Choroid plexus epithelial cell (primary cell): Measurements from ENCODE around the gene AP1M1.

Experiments used
- DNase-seq: peaks from one replicate; pipeline ENCODE4 v3.0.0-alpha.2; 2010; ENCODE audit warnings: low read depth
- H3K4me3 ChIP-seq: 2 replicates; pipeline ENCODE4 v1.5.1; 2011; ENCODE audit warnings: low read depth, mild to moderate bottlenecking, control low read depth, low read length, moderate library complexity
- CTCF ChIP-seq: conservative IDR thresholded peaks from 2 replicates; pipeline ENCODE4 v1.5.1; 2011; ENCODE audit warnings: low read depth, mild to moderate bottlenecking, control low read depth, inconsistent platforms, low read length, moderate library complexity

The AP1M1 gene

GRCh38 chr19:16226184-16226591 is 28.5 kb downstream of the AP1M1 start:
- no peak for TF ChIP-seq CTCF
- DNase-seq: no peak
- H3K4me3 ChIP-seq: no peak overlapping the region

GRCh38 chr19:16226878-16227836 is 29.4 kb downstream of the AP1M1 start:
- no peak for DNase-seq
- no peak for TF ChIP-seq CTCF
- no peak overlapping the region for H3K4me3 ChIP-seq

- no peak overlapping the region for H3K4me3 ChIP-seq
- no peak for DNase-seq
- no peak for TF ChIP-seq CTCF
Measured at GRCh38 chr19:16227837-16228636, 30.3 kb downstream of the AP1M1 start.

GRCh38 chr19:16228637-16229321 is 31.1 kb downstream of the AP1M1 start:
- no peak overlapping the region for H3K4me3 ChIP-seq
- no peak for TF ChIP-seq CTCF
- no peak for DNase-seq

- no peak for DNase-seq
- TF ChIP-seq CTCF: no peak
- H3K4me3 ChIP-seq: no peak overlapping the region
Measured at GRCh38 chr19:16229322-16229641, 31.6 kb downstream of the AP1M1 start.

- no peak overlapping the region for H3K4me3 ChIP-seq
- no peak for DNase-seq
- TF ChIP-seq CTCF: no peak
Measured at GRCh38 chr19:16232127-16232526, 34.4 kb downstream of the AP1M1 start.
